SK-N-SH (cell line): ENCODE measurements around the gene ITGA5. TPM values are rescaled to one million over a fixed set of nuclear protein-coding genes. Genes with fewer than 3 reads are reported as not detected.

ENCODE experiments used
- CTCF ChIA-PET: fragments of 300-600, 350-600 bp; formaldehyde crosslinking; extraction: SDS; loops from one replicate; lab custom pipeline; 2021; lab: Yijun Ruan, JAX
- POLR2A ChIA-PET: fragments of 350-600 bp; sonication (Branson Sonifier 250); formaldehyde crosslinking; extraction: SDS; loops from one replicate; lab custom pipeline; 2020; ENCODE audit warnings: antibody characterized with exemption, inconsistent platforms; lab: Yijun Ruan, JAX
- DNase-seq: peaks from one replicate; pipeline ENCODE4 v3.0.0; 2012
- H2AFZ ChIP-seq: fragments of 200-600 bp; sonication (generic); 2 replicates; pipeline ENCODE4 v1.8.1; 2016; ENCODE audit warnings: antibody characterized with exemption, mild to moderate bottlenecking, low read depth
- H3F3A ChIP-seq: fragments of 200-600 bp; sonication (generic); replicated peaks from 2 replicates; pipeline ENCODE3; 2016; ENCODE audit warnings: antibody characterized with exemption, mild to moderate bottlenecking; ENCODE audit not compliant: insufficient read depth
- H3K27ac ChIP-seq, 2 experiments: fragments of 200-500 bp in 1 of 2; fragments of 200-600 bp in 1 of 2; sonication (Bioruptor generic) in 1 of 2; sonication (generic), shearing (Covaris generic) in 1 of 2; 2 replicates each; pipeline versions ENCODE4 v1.5.1 to v1.6.1; 2014 to 2016; ENCODE audit warnings: low read depth in 2 of 2, inconsistent platforms in 1 of 2, low read length in 1 of 2, mild to moderate bottlenecking in 1 of 2, mixed read lengths in 1 of 2
- H3K27me3 ChIP-seq: fragments of 200-600 bp; sonication (generic), shearing (Covaris generic); 2 replicates; pipeline ENCODE4 v1.6.1; 2016; ENCODE audit warnings: mixed run types; ENCODE audit not compliant: insufficient read depth
- H3K36me3 ChIP-seq, 2 experiments: fragments of 200-500 bp in 1 of 2; fragments of 200-600 bp in 1 of 2; sonication (Bioruptor generic) in 1 of 2; sonication (generic) in 1 of 2; replicated peaks in 1 of 2; 2 replicates each; pipeline versions ENCODE3 to v1.5.1; 2014 to 2016; ENCODE audit warnings: low read length in 1 of 2, mild to moderate bottlenecking in 1 of 2; ENCODE audit not compliant: insufficient read depth in 2 of 2, control insufficient read depth in 1 of 2
- H3K4me1 ChIP-seq, 2 experiments: fragments of 200-500 bp in 1 of 2; fragments of 200-600 bp in 1 of 2; sonication (Bioruptor generic) in 1 of 2; sonication (generic), shearing (Covaris generic) in 1 of 2; 2 replicates each; pipeline versions ENCODE4 v1.5.1 to v1.6.1; 2014 to 2016; ENCODE audit warnings: low read depth in 1 of 2, low read length in 1 of 2, mixed run types in 1 of 2; ENCODE audit not compliant: insufficient read depth in 2 of 2, control insufficient read depth in 1 of 2
- H3K4me2 ChIP-seq: fragments of 200-600 bp; sonication (generic), shearing (Covaris generic); 2 replicates; pipeline ENCODE4 v1.6.1; 2017; ENCODE audit warnings: mixed run types
- H3K4me3 ChIP-seq, 2 experiments: fragments of 200-500 bp in 1 of 2; fragments of 200-600 bp in 1 of 2; sonication (Bioruptor generic) in 1 of 2; sonication (generic), shearing (Covaris generic) in 1 of 2; 2 replicates each; pipeline versions ENCODE4 v1.5.1 to v1.8.1; 2014 to 2016; ENCODE audit warnings: low read depth in 2 of 2, inconsistent platforms in 1 of 2, low read length in 1 of 2, mild to moderate bottlenecking in 1 of 2, mixed read lengths in 1 of 2, moderate library complexity in 1 of 2
- H3K79me2 ChIP-seq: fragments of 200-600 bp; sonication (generic); 2 replicates; pipeline ENCODE4 v1.8.1; 2017; ENCODE audit warnings: mild to moderate bottlenecking; ENCODE audit not compliant: insufficient read depth
- H3K9ac ChIP-seq: fragments of 200-600 bp; sonication (generic); 2 replicates; pipeline ENCODE4 v1.6.1; 2017; ENCODE audit warnings: mixed run types
- H3K9me2 ChIP-seq: fragments of 200-600 bp; sonication (generic); 2 replicates; pipeline ENCODE4 v1.6.1; 2017; ENCODE audit warnings: mixed run types
- H3K9me3 ChIP-seq: fragments of 200-600 bp; sonication (generic); 2 replicates; pipeline ENCODE4 v1.6.1; 2017; ENCODE audit warnings: mixed run types, mild to moderate bottlenecking, moderate library complexity
- H4K20me1 ChIP-seq: fragments of 200-600 bp; sonication (generic); 2 replicates; pipeline ENCODE4 v1.6.1; 2017; ENCODE audit warnings: mild to moderate bottlenecking, mixed run types; ENCODE audit not compliant: insufficient read depth
- CHD2 ChIP-seq: fragments of 150-350 bp; IDR thresholded peaks from 2 replicates; pipeline ENCODE4 v1.6.1; 2018; ENCODE audit warnings: low read length; ENCODE audit not compliant: partially characterized antibody
- CTCF ChIP-seq: fragments of 200-600 bp; sonication (generic); IDR thresholded peaks from 2 replicates; pipeline ENCODE4 v1.6.1; 2017; ENCODE audit warnings: antibody characterized with exemption, mild to moderate bottlenecking, moderate library complexity
- ELF1 ChIP-seq: IDR thresholded peaks from 2 replicates; pipeline ENCODE4 v1.4.0; 2012
- EP300 ChIP-seq, 2 experiments: IDR thresholded peaks; 2 replicates each; pipeline versions ENCODE4 v1.4.0 to v1.6.1; 2012; ENCODE audit warnings: borderline replicate concordance in 1 of 2, low read depth in 1 of 2, low read length in 1 of 2
- EZH2phosphoT487 ChIP-seq: fragments of 200-600 bp; sonication (generic); IDR thresholded peaks from 2 replicates; pipeline ENCODE4 v1.6.1; 2017; ENCODE audit warnings: low read depth, mixed run types, mild to moderate bottlenecking, antibody characterized with exemption, moderate library complexity, borderline replicate concordance
- FOXM1 ChIP-seq: IDR thresholded peaks from 2 replicates; pipeline ENCODE4 v1.4.0; 2012; ENCODE audit warnings: low read depth, mild to moderate bottlenecking
- MEF2A ChIP-seq: IDR thresholded peaks from 2 replicates; pipeline ENCODE4 v1.4.0; 2012; ENCODE audit warnings: low read depth, borderline replicate concordance
- NFIC ChIP-seq: IDR thresholded peaks from 2 replicates; pipeline ENCODE4 v1.4.0; 2012; ENCODE audit warnings: borderline replicate concordance
- NRF1 ChIP-seq: IDR thresholded peaks from 2 replicates; pipeline ENCODE4 v1.6.1; 2012; ENCODE audit warnings: low read depth, mild to moderate bottlenecking, low read length
- PBX3 ChIP-seq: IDR thresholded peaks from 2 replicates; pipeline ENCODE4; 2012
- RAD21 ChIP-seq: IDR thresholded peaks from 2 replicates; pipeline ENCODE4 v1.6.1; 2012; ENCODE audit warnings: mild to moderate bottlenecking, low read length
- RCOR1 ChIP-seq: fragments of 150-350 bp; IDR thresholded peaks from 2 replicates; pipeline ENCODE4 v1.6.1; 2017; ENCODE audit warnings: antibody characterized with exemption, low read length
- RFX5 ChIP-seq: IDR thresholded peaks from 2 replicates; pipeline ENCODE4 v1.6.1; 2012; ENCODE audit warnings: mild to moderate bottlenecking, improper control_type of control experiment, low read length
- RXRA ChIP-seq: IDR thresholded peaks from 2 replicates; pipeline ENCODE4 v1.4.0; 2012; ENCODE audit warnings: low read depth, mild to moderate bottlenecking, borderline replicate concordance
- TAF1 ChIP-seq: IDR thresholded peaks from 2 replicates; pipeline ENCODE4 v1.6.1; 2012; ENCODE audit warnings: low read depth, mild to moderate bottlenecking, low read length, moderate library complexity, borderline replicate concordance
- TCF12 ChIP-seq: IDR thresholded peaks from 2 replicates; pipeline ENCODE4 v1.4.0; 2012
- TEAD4 ChIP-seq: IDR thresholded peaks from 2 replicates; pipeline ENCODE4 v1.4.0; 2012; ENCODE audit warnings: mild to moderate bottlenecking, borderline replicate concordance; ENCODE audit not compliant: insufficient read depth
- YY1 ChIP-seq: IDR thresholded peaks from 2 replicates; pipeline ENCODE4 v1.4.0; 2012; ENCODE audit warnings: low read depth, mild to moderate bottlenecking
- ZBTB33 ChIP-seq: IDR thresholded peaks from 2 replicates; pipeline ENCODE4 v1.4.0; 2012; ENCODE audit warnings: low read depth, borderline replicate concordance
- WGBS: methylation state at CpG from one replicate; pipeline ENCODE4 v1.1.6; 2017; ENCODE audit warnings: low lambda C conversion rate; 5-methylcytosine and 5-hydroxymethylcytosine counted together
- polyA plus RNA-seq, 3 experiments: library from polyadenylated mRNA; depleted of rRNA; stranded (reverse); fragments of >200 nt; gene quantifications; 2 replicates each; pipeline ENCODE4 v1.2.3, GENCODE V29; 2012
- TF ChIP-seq, protein P1 (sequence below): IDR thresholded peaks from 2 replicates; pipeline ENCODE4 v1.4.0; 2012; ENCODE audit warnings: low read depth
- TF ChIP-seq, protein P2 (sequence below): fragments of 150-350 bp; IDR thresholded peaks from 2 replicates; pipeline ENCODE4 v1.6.1; 2016; ENCODE audit warnings: mild to moderate bottlenecking, low read depth, low read length

Gene ITGA5
- polyA plus RNA-seq, 1 of the 3 experiments (the other 2 are of a cell fraction), result 52.5 TPM

- Histone ChIP-seq H3K4me3 (no peak overlapping the region), H3K36me3 (peaks cover 0 to 4% of the 10 kb centered on the region in 2 experiments), H3K4me2 (no peak overlapping the region), H3K4me1 (peaks cover 51 to 72% of the 10 kb centered on the region in 2 experiments), H3K79me2 (no peaks in the 10 kb centered on the region), H3K27ac (peak overlapping the region in 1 of 2 experiments; percentile 19; a peak in 1 of 4 replicates), H2AFZ (no peak overlapping the region), H3K27me3 (no peaks in the 10 kb centered on the region), H3K9me2 (no peaks in the 10 kb centered on the region), H3K9ac (no peak overlapping the region), H3K9me3 (no peaks in the 10 kb centered on the region), H4K20me1 (no peaks in the 10 kb centered on the region), H3F3A (peaks cover 14% of the 10 kb centered on the region)
- ChIA-PET POLR2A (interaction anchor here (2.1 kb wide), 1 partner anchor 76 kb away, joined by 9 read pairs; the partner anchor contains the start of genes CBX5 and HNRNPA1), CTCF (interaction anchor here (1.3 to 9.2 kb wide), 6 partner anchors 15 to 323 kb away, joined by 3 to 266 read pairs (median 71); partner anchors contain the start of genes COPZ1, HOXC5 and ZNF385A)
- no peak for DNase-seq
- TF ChIP-seq ELF1 (no peak), ZBTB33 (no peak), RXRA (no peak), FOXM1 (no peak), EP300 (IDR thresholded peaks at IDR 0.05; ENCODE audit: borderline replicate concordance in 1 of 2, low read depth in 1 of 2, low read length in 1 of 2) (no peak), RFX5 (no peak), RAD21 (no peak), TCF12 (no peak), EZH2phosphoT487 (no peak), PBX3 (no peak), RCOR1 (no peak), MEF2A (no peak), TEAD4 (no peak)
- TF ChIP-seq, protein P1, sequence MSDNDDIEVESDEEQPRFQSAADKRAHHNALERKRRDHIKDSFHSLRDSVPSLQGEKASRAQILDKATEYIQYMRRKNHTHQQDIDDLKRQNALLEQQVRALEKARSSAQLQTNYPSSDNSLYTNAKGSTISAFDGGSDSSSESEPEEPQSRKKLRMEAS, result no peak
- 100% methylated on average over 3 of the region's 3 CpGs for WGBS
Observed at GRCh38 chr12:54356228-54356627, 62.8 kb downstream of the ITGA5 start.

- Histone ChIP-seq H4K20me1 (no peaks in the 10 kb centered on the region), H3K27me3 (no peaks in the 10 kb centered on the region), H2AFZ (no peak overlapping the region), H3K4me1 (peaks cover 47 to 67% of the 10 kb centered on the region in 2 experiments), H3K9me2 (no peaks in the 10 kb centered on the region), H3K36me3 (peaks cover 5 to 12% of the 10 kb centered on the region in 2 experiments), H3K9ac (no peak overlapping the region), H3K27ac (peak overlapping the region in 1 of 2 experiments; percentile 19; a peak in 1 of 4 replicates), H3K9me3 (no peaks in the 10 kb centered on the region), H3F3A (peaks cover 6% of the 10 kb centered on the region), H3K4me3 (no peak overlapping the region), H3K79me2 (no peaks in the 10 kb centered on the region), H3K4me2 (no peak overlapping the region)
- ChIA-PET POLR2A (no interaction called here), CTCF (interaction anchor here (8.6 to 9.2 kb wide), 3 partner anchors 23 to 63 kb away, joined by 86 to 266 read pairs (median 118); partner anchors contain the start of genes COPZ1 and ZNF385A)
- WGBS, result 88% methylated on average over 6 of the region's 6 CpGs
- DNase-seq, result no peak
- TF ChIP-seq NFIC (no peak), CTCF (no peak), RXRA (no peak), EZH2phosphoT487 (no peak), YY1 (no peak), TAF1 (no peak), CHD2 (no peak), NRF1 (no peak)
- TF ChIP-seq, protein P1, result no peak
- TF ChIP-seq, protein P2, sequence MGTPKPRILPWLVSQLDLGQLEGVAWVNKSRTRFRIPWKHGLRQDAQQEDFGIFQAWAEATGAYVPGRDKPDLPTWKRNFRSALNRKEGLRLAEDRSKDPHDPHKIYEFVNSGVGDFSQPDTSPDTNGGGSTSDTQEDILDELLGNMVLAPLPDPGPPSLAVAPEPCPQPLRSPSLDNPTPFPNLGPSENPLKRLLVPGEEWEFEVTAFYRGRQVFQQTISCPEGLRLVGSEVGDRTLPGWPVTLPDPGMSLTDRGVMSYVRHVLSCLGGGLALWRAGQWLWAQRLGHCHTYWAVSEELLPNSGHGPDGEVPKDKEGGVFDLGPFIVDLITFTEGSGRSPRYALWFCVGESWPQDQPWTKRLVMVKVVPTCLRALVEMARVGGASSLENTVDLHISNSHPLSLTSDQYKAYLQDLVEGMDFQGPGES, result no peak
Observed at GRCh38 chr12:54355104-54355815, 63.8 kb downstream of the ITGA5 start.
